GM18498 (cell line): ENCODE data around the gene HERC4.
"Not testable (repeated sequence)": the region's sequence is repeated elsewhere in the genome, so short reads cannot be mapped to it uniquely, and the experiment has no call there.

Experiments
- ATAC-seq: cut with Tn5 transposase; IDR thresholded peaks from one replicate; pipeline ENCODE4 v1.9.1; 2021; ENCODE audit warnings: mild to moderate bottlenecking, moderate library complexity; ENCODE audit not compliant: unreplicated experiment

The HERC4 gene

DNA sequence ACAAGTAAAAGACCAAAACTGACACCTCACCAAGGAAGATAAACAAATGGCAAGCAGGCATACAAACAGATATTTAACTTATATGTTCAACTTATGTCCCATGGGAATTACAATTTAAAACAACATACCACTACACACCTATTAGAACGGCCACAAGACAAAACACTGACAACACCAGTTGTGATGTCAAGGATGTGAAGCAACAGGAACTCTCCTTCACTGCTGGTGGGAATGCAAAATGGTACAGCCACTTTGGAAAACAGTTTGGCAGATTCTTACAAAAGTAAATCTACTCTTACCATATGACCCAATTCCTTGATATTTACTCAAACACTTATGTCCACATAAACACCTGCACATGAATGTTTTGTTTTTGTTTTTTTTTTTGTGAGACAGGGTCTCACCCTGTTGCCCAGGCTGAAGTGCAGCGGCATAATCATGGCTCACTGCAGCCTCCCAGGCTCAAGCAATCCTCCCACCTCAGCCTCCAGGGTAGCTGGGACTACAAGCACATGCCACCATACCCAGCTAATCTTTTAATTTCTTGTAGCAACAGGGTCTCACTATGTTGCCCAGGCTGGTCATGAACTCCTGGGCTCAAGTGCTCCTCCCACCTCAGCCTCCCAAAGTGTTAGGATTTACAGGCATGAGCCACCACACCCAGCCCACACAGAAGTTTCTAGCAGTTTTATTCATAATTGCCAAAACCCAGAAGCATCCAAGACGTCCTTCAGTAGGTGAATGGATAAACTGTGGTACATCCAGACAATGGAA, 27.3 kb downstream of the HERC4 start:
- ATAC-seq = no peak

DNA sequence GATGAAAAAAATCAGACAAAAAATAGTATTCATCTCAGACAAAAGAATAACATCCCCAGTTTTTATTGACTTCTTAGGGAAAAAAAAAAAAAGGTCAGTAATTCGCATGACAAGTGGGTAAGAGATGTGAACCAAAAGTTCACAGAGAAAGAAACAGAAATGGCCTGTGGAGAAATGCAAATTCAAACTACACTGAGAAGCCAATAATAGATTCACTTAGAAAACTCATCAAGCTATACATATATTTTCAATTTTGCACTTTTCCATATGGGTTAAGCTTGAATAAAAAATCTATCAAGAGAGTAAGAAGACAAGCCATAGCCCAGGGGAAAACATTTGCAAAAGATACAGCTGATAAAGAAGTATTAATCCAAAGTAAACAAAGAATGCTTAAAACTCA, 28.0 kb downstream of the HERC4 start:
- ATAC-seq = peak; percentile 48

GRCh38 chr10:68046642-68047041, 28.4 kb downstream of the HERC4 start:
- peak; percentile 50 for ATAC-seq

GRCh38 chr10:68043030-68043429, 32.1 kb downstream of the HERC4 start:
- ATAC-seq = no peak

DNA sequence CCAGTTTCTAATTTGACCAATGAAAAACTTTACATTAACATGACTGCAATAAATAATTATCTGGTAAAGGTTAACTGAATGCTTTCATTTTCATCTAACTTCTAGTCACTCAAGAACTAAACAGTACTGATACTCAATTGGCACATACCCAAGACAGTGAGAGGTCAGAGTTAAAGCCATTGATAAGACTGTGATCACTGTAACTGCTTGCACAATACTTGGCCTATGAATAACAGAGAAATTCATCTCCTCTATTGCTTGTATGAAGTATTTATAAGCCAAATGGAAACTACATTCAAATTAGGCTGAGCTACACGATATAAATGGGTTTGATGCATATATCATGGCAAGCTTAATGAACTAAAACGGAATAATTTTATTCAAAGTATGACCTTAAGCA, 43.0 kb downstream of the HERC4 start:
- ATAC-seq = peak; percentile 55

DNA sequence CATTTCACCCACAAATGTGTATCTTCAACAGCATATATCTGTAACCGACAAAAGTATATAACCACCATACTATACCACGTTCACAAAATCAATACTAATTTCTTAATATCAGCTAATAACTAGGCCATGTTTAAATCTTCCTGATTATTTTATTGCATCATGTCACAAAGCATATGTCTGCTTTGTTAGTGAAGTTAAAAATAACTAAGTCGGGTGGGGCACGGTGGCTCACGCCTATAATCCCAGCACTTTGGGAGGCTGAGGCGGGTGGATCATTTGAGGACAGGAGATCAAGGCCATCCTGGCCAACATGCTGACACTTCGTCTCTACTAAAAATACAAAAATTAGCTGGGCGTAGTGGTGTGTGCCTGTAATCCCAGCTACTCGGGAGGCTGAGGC, 47.7 kb downstream of the HERC4 start:
- no peak for ATAC-seq

DNA sequence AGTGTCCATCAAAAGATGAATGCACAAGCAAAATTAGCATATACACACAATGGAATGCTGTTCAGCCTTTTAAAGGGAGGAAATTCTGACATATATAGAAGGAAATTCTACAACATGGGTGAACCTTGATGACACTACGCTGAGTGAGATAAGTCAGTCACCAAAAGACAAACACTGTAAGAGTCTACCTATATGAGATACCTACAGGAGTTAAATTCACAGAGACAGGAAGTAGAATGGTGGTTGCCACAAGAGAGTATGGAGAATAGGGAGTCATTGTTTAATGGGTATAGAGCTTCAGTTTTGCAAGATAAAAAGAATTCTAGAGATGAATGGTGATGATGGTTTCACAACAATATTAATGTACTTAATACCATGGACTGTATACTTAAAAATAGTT, 51.8 kb downstream of the HERC4 start:
- no peak for ATAC-seq

DNA sequence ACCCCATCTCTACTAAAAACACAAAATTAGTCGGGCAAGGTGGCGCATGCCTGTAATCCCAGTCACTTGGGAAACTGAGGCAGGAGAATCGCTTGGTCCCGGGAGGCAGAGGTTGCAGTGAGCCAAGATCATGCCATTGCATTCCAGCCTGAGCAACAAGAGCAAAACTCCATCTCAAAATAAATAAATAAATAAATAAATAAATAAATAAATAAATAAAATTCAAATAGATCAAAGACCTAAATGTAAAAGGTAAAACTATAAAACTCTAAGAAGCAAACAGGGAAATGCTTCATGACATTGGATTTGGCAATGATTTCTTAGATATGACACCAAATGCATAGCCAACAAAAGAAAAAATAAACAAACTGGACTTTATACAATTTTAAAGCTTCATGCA, 52.8 kb downstream of the HERC4 start:
- not testable (repeated sequence) for ATAC-seq

DNA sequence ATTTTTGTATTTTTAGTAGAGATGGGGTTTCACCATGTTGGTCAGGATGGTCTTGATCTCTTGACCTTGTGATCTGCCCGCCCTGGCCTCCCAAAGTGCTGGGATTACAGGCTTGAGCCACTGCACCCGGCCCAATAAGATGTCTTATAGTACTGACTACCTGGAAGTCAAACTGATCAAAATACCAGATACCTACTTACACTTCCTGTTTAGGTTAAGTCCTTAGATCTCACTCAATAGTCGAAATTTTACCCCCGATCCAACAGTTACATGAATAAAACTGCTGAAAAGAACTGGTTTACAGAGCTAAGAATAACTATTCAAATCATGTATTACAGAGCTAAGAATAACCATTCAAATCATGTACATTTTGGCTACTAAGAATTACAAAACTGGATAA, 58.6 kb downstream of the HERC4 start:
- not testable (repeated sequence) for ATAC-seq

DNA sequence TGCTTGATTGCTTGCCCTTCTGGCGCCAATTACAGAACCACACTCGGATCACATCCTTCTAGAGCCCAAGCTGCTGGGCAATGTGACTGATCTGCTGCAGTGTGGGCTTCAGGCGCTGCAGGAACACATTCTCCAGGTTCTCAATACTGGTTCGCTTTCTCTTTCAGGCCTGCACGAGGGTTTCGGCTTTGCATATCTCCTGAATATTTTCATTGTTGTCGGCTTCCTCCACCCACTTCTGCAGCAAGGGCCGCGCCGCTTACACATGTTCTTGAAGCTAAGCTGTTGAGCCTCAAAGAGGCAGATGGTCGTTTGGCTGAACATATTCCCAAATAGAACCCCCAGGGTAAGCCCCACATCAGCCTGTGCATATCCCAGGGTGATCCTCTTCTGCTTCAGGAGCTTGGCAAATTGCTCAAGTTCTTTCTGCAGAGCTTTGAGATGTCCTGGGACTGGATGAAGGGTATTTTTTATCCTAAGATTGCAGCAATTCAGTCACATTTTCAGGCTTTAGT, 64.6 kb downstream of the HERC4 start:
- ATAC-seq = no peak

DNA sequence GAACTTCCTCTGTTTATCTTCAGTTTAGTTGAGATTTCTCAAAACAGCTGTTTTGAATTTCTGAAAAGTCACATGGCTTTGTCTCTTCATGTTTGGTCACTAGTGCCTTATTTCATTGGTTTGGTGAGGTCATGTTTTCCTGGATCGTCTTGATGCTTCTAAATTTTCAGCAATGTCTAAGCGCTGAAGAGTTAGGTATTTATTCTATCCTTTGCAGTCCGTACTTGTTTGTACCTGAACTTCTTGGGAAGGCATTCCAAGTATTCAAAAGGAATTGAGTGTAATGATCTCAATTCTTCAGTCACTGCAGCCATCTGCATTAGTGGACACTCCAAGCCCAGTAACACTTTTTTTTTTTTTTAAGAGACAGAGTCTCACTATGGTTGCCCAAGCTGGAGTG, 67.7 kb downstream of the HERC4 start:
- no peak for ATAC-seq

DNA sequence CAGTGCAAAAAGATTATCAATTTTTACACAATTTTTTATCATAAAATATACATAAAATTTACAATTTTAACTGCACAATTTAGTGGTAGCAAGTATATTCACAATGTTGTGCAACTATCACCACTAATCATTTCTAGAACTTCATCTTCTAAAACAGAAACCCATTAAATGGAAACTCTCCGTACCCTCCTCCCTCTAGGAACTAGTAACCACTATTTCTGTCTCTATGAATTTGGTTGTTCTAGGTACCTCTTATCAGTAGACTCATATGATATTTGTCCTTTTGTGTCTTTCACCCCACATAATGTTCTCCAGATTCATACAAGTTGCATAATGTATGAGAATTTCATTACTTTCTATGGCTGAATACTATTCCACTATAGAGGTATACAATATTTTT, 73.5 kb downstream of the HERC4 start:
- no peak for ATAC-seq

DNA sequence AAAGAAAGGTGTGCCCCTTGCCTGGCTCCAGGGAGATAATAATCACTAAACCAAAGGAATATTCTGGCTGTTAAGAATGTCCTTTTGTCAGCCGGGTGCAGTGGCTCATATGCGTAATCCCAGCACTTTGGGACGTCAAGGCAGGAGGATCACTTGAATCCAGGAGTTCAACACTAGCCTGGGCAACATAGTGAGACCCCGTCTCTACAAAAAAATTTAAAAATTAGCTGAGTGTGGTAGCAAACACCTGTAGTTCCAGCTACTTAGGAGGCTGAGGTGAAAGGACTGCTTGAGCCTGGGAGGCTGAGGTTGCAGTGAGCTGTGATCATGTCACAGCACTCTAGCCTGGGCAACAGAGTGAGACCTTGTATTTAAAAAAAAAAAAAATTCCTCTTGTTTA, 74.1 kb downstream of the HERC4 start:
- ATAC-seq = no peak

- no peak for ATAC-seq
Measured at GRCh38 chr10:67990093-67990492, 85.0 kb downstream of the HERC4 start.

GRCh38 chr10:67988606-67989005, 86.5 kb downstream of the HERC4 start:
- ATAC-seq = no peak

GRCh38 chr10:67982603-67983002, 92.5 kb downstream of the HERC4 start:
- not testable (repeated sequence) for ATAC-seq

GRCh38 chr10:67978749-67979148, 96.3 kb downstream of the HERC4 start:
- no peak for ATAC-seq

DNA sequence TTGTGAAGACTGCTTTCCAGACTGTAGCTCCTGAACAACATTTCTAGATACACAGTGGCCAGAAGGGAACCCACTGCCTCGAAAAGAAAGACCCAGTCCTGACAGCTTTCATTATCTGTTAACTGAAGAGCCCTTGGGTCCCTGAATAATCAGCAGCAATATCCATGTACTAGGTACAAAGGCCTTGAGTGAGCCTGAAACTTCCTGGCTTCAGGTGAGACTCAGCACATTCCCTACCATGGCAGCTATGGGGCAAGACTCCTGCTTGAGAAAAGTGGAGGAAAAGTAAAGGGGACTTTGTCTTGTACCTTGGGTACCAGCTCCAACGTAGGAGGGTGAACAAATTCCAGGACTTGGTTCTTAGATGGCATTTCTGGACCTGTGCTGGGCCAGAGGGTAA, 97.8 kb downstream of the HERC4 start:
- ATAC-seq = no peak

GRCh38 chr10:67976292-67977245, 98.5 kb downstream of the HERC4 start:
- ATAC-seq = no peak

- no peak for ATAC-seq
Measured at GRCh38 chr10:67975871-67976270, 99.2 kb downstream of the HERC4 start.

GRCh38 chr10:67971311-67971710, 103.8 kb downstream of the HERC4 start:
- no peak for ATAC-seq

DNA sequence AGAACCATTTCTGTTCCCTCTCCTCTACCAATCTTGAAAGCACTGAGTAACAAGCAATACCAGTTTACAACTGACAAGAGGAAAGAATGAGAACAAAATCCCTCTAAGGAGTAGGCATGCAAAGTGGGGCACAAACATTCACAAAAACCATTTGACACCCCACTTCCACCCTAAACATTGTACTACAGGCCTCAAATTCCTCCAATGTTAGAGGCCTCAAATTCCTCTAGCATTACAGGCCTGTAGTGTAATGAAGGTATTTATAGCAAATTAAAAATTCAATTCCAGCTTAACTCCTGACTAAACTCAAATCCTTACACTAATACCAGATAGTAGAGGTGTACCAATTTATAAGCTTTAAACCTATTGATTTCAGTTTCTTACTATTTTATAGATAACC, 105.2 kb downstream of the HERC4 start:
- ATAC-seq = no peak
